Hepatocyte (in vitro differentiated cells): Measurements from ENCODE around the gene GMEB2. TPM values are rescaled to one million over a fixed set of nuclear protein-coding genes. Genes with fewer than 3 reads are reported as not detected.
"Not testable (repeated sequence)": the region's sequence is repeated elsewhere in the genome, so short reads cannot be mapped to it uniquely, and the experiment has no call there.

ENCODE experiments used
- DNase-seq: peaks from one replicate; pipeline ENCODE4 v3.0.0-alpha.2; 2016; ENCODE audit warnings: low spot score
- H2AFZ ChIP-seq: fragments of 200-600 bp; sonication (generic); 2 replicates; pipeline ENCODE4 v1.6.0; 2016; ENCODE audit warnings: antibody characterized with exemption, mild to moderate bottlenecking
- H3K27ac ChIP-seq: fragments of 200-600 bp; sonication (generic); 2 replicates; pipeline ENCODE4 v1.5.1; 2016; ENCODE audit warnings: mild to moderate bottlenecking
- H3K27me3 ChIP-seq: fragments of 200-600 bp; sonication (generic); 2 replicates; pipeline ENCODE4 v1.6.1; 2016
- H3K36me3 ChIP-seq: fragments of 200-600 bp; sonication (generic); replicated peaks from 2 replicates; pipeline ENCODE4 v1.5.1; 2016; ENCODE audit warnings: low read depth; ENCODE audit not compliant: insufficient read depth
- H3K4me1 ChIP-seq: fragments of 200-600 bp; sonication (generic); 2 replicates; pipeline ENCODE4 v1.5.1; 2016; ENCODE audit warnings: mild to moderate bottlenecking, moderate library complexity; ENCODE audit not compliant: insufficient read depth
- H3K4me2 ChIP-seq: fragments of 200-600 bp; sonication (generic); 2 replicates; pipeline ENCODE4 v1.6.0; 2016
- H3K4me3 ChIP-seq: fragments of 200-600 bp; sonication (generic); 2 replicates; pipeline ENCODE4 v1.5.1; 2016; ENCODE audit warnings: mild to moderate bottlenecking
- H3K79me2 ChIP-seq: fragments of 200-600 bp; sonication (generic); 2 replicates; pipeline ENCODE4 v1.6.0; 2017; ENCODE audit warnings: mild to moderate bottlenecking
- H3K9me2 ChIP-seq: fragments of 200-600 bp; sonication (generic); replicated peaks from 2 replicates; pipeline ENCODE4 v1.6.0; 2017; ENCODE audit warnings: mild to moderate bottlenecking; ENCODE audit not compliant: insufficient read depth
- H3K9me3 ChIP-seq: fragments of 200-600 bp; sonication (generic); 2 replicates; pipeline ENCODE4 v1.5.1; 2016; ENCODE audit warnings: low read depth, mild to moderate bottlenecking
- H4K20me1 ChIP-seq: fragments of 200-600 bp; sonication (generic); 2 replicates; pipeline ENCODE4 v1.6.0; 2016; ENCODE audit warnings: mild to moderate bottlenecking; ENCODE audit not compliant: insufficient read depth, poor library complexity, severe bottlenecking
- EZH2 ChIP-seq: fragments of 200-600 bp; sonication (generic); IDR thresholded peaks from 2 replicates; pipeline ENCODE4 v1.6.1; 2016; ENCODE audit warnings: antibody characterized with exemption, mild to moderate bottlenecking, borderline replicate concordance
- EZH2phosphoT487 ChIP-seq: fragments of 200-600 bp; sonication (generic); IDR thresholded peaks from one replicate; pipeline ENCODE4 v1.6.1; 2018; ENCODE audit warnings: antibody characterized with exemption, mild to moderate bottlenecking, low read depth, moderate library complexity; ENCODE audit not compliant: unreplicated experiment, severe bottlenecking
- WGBS: methylation state at CpG from one replicate; pipeline ENCODE4 v1.1.6; 2016; ENCODE audit warnings: low lambda C conversion rate; ENCODE audit errors: missing lambda C conversion rate; 5-methylcytosine and 5-hydroxymethylcytosine counted together
- polyA plus RNA-seq: library from polyadenylated mRNA; unstranded; fragments of >200 nt; fragmentation: Nextera tagmentation; extraction: Ambion mirVana; gene quantifications from 2 replicates; pipeline ENCODE4 v1.2.1, GENCODE V29; 2016
- total RNA-seq: library from RNA; depleted of rRNA; stranded (reverse); fragments of >200 nt; gene quantifications from 2 replicates; pipeline ENCODE4 v1.2.3, GENCODE V29; 2014
- TF ChIP-seq, protein P1 (sequence below): fragments of 200-600 bp; sonication (generic); IDR thresholded peaks from 2 replicates; pipeline ENCODE4 v1.5.1; 2016; ENCODE audit warnings: antibody characterized with exemption, mild to moderate bottlenecking; ENCODE audit not compliant: poor library complexity

Gene GMEB2
- total and polyA plus RNA-seq, 2 experiments from 2014 or later, result 8.7 to 10.7 TPM

DNA sequence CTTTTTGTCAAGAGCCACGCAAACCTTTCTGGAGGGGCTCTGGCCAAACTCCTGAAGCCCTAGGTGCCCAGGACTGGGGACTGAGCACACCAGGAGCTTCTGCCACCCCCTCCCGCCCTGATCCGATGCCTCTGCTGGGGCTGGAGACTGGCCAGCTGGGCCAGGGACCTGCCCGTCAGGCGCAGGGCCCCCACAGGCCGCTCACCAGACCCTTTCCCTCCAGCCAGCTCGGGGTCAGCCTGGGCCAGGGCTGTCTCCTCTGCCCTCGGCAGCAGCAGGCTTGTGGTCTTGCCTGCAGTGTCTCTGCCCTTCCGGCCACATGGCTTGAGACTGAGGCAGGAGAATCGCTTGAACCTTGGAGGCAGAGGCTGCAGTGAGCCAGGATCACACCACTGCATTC is 45.8 kb upstream of the GMEB2 start:
- TF ChIP-seq EZH2phosphoT487, result no peak
- TF ChIP-seq EZH2, result no peak
- TF ChIP-seq, protein P1, sequence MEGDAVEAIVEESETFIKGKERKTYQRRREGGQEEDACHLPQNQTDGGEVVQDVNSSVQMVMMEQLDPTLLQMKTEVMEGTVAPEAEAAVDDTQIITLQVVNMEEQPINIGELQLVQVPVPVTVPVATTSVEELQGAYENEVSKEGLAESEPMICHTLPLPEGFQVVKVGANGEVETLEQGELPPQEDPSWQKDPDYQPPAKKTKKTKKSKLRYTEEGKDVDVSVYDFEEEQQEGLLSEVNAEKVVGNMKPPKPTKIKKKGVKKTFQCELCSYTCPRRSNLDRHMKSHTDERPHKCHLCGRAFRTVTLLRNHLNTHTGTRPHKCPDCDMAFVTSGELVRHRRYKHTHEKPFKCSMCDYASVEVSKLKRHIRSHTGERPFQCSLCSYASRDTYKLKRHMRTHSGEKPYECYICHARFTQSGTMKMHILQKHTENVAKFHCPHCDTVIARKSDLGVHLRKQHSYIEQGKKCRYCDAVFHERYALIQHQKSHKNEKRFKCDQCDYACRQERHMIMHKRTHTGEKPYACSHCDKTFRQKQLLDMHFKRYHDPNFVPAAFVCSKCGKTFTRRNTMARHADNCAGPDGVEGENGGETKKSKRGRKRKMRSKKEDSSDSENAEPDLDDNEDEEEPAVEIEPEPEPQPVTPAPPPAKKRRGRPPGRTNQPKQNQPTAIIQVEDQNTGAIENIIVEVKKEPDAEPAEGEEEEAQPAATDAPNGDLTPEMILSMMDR, result no peak
- WGBS, result 97% methylated on average over 10 of the region's 10 CpGs
- no peaks in the 10 kb centered on the region for H3K9me2 ChIP-seq
- H3K36me3 ChIP-seq, result no peaks in the 10 kb centered on the region
- no peak for DNase-seq
- no peak overlapping the region for H3K27ac ChIP-seq
- no peaks in the 10 kb centered on the region for H3K9me3 ChIP-seq
- no peak overlapping the region for H3K4me2 ChIP-seq
- H2AFZ ChIP-seq, result no peak overlapping the region
- H3K27me3 ChIP-seq, result no peaks in the 10 kb centered on the region
- no peak overlapping the region for H3K4me3 ChIP-seq
- H4K20me1 ChIP-seq, result no peaks in the 10 kb centered on the region
- H3K4me1 ChIP-seq, result no peaks in the 10 kb centered on the region
- H3K79me2 ChIP-seq, result no peaks in the 10 kb centered on the region

DNA sequence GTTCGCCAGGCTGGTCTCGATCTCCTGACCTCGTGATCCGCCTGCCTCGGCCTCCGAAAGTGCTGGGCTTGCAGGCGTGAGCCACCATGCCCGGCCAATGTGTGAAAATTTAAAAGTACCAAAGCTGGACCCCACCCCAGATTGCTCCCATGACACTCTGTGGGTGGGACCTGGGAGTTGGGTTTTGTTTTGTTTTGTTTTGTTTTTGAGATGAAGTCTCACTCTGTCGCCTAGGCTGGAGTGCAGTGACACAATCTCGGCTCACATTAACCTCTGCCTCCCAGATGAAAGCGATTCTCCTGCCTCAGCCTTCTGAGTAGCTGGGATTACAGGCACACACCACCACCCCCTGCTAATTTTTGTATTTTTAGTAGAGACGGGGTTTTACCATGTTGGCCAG is 44.8 kb upstream of the GMEB2 start:
- not testable (repeated sequence) for H3K4me1 ChIP-seq, H4K20me1 ChIP-seq, H3K4me2 ChIP-seq, H3K27me3 ChIP-seq, H3K79me2 ChIP-seq, H3K36me3 ChIP-seq, H3K27ac ChIP-seq, H3K9me2 ChIP-seq, DNase-seq, H3K4me3 ChIP-seq, H3K9me3 ChIP-seq, H2AFZ ChIP-seq
- 98% methylated on average over 11 of the region's 12 CpGs for WGBS

DNA sequence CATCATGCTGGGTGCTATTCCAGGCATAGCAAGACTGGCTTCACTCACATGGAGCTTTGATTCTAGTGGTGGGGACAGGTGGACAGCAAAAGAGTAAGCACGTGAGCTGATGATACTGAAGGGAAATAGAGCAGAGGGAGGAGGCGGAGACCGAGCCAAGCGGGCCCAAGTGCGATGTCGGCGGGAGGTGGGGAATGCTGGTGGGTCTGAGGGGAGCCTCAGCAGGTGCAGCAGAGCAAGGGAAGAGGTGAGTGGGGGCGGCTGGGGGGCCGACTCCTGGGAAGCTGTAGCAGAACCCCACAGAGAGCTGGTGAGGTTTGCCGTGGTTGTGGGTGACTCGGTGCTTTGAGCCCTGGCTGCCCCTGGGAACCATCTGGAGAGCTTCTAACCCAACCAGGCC is 41.5 kb upstream of the GMEB2 start:
- Histone ChIP-seq H3K27ac (no peak overlapping the region), H3K4me2 (no peak overlapping the region), H3K4me3 (no peak overlapping the region), H3K27me3 (no peaks in the 10 kb centered on the region), H2AFZ (no peak overlapping the region), H3K79me2 (no peaks in the 10 kb centered on the region), H4K20me1 (no peaks in the 10 kb centered on the region), H3K36me3 (no peaks in the 10 kb centered on the region), H3K9me3 (no peaks in the 10 kb centered on the region), H3K9me2 (no peaks in the 10 kb centered on the region), H3K4me1 (no peaks in the 10 kb centered on the region)
- WGBS, result 96% methylated on average over 7 of the region's 11 CpGs
- TF ChIP-seq EZH2, result no peak
- TF ChIP-seq, protein P1, result no peak
- TF ChIP-seq EZH2phosphoT487, result no peak
- DNase-seq, result no peak

DNA sequence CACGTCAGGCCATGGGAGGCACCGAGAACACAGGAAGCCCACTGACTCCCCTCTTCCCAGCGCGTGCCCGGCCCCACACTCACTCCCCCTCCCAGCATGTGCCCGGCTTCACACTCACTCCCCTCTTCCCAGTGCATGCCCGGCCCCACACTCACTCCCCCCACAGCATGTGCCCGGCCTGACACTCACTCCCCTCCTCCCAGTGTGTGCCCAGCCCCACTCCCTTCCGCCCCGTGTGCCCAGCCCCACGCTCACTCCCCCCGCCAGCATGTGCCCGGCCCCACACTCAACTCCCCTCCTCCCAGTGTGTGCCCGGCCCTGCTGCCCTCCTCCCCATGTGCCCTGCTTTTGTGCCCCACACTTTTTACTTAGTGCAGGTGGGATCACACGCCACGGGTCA is 41.0 kb upstream of the GMEB2 start:
- no peak overlapping the region for H3K27ac ChIP-seq
- no peak overlapping the region for H3K4me2 ChIP-seq
- H2AFZ ChIP-seq, result no peak overlapping the region
- TF ChIP-seq EZH2phosphoT487 (no peak), EZH2 (no peak)
- TF ChIP-seq, protein P1, result no peak
- H3K36me3 ChIP-seq, result no peaks in the 10 kb centered on the region
- H3K4me1 ChIP-seq, result no peaks in the 10 kb centered on the region
- no peaks in the 10 kb centered on the region for H3K27me3 ChIP-seq
- 100% methylated on average over 3 of the region's 16 CpGs for WGBS
- no peaks in the 10 kb centered on the region for H4K20me1 ChIP-seq
- no peaks in the 10 kb centered on the region for H3K9me2 ChIP-seq
- H3K4me3 ChIP-seq, result no peak overlapping the region
- DNase-seq, result no peak
- H3K9me3 ChIP-seq, result no peaks in the 10 kb centered on the region
- no peaks in the 10 kb centered on the region for H3K79me2 ChIP-seq
